Ishikawa (cell line): ENCODE data around the gene LMOD3.

Experiments
- CEBPB ChIP-seq: IDR thresholded peaks from 2 replicates; pipeline ENCODE4 v1.6.1; 2012
- CREB1 ChIP-seq: IDR thresholded peaks from 2 replicates; pipeline ENCODE4 v1.6.1; 2012; ENCODE audit warnings: low read depth
- EGR1 ChIP-seq: IDR thresholded peaks from 2 replicates; pipeline ENCODE4 v1.6.1; 2012
- EP300 ChIP-seq: IDR thresholded peaks from 2 replicates; pipeline ENCODE4 v1.6.1; 2012; ENCODE audit warnings: borderline replicate concordance
- FOXM1 ChIP-seq: IDR thresholded peaks from 2 replicates; pipeline ENCODE4 v1.6.1; 2012; ENCODE audit warnings: low read depth, borderline replicate concordance
- NFIC ChIP-seq: IDR thresholded peaks from 2 replicates; pipeline ENCODE4 v1.6.1; 2012
- RAD21 ChIP-seq: IDR thresholded peaks from 2 replicates; pipeline ENCODE4 v1.6.1; 2012; ENCODE audit warnings: low read depth
- REST ChIP-seq: IDR thresholded peaks from 2 replicates; pipeline ENCODE4 v1.6.1; 2012; ENCODE audit warnings: low read depth, mild to moderate bottlenecking
- TAF1 ChIP-seq: IDR thresholded peaks from 2 replicates; pipeline ENCODE4 v1.6.1; 2012; ENCODE audit warnings: low read depth, mild to moderate bottlenecking
- TCF12 ChIP-seq: IDR thresholded peaks from 2 replicates; pipeline ENCODE4 v1.6.1; 2012; ENCODE audit warnings: low read depth
- TEAD4 ChIP-seq: IDR thresholded peaks from 2 replicates; pipeline ENCODE4 v1.6.1; 2012
- USF1 ChIP-seq: IDR thresholded peaks from 2 replicates; pipeline ENCODE4 v1.6.1; 2012
- YY1 ChIP-seq: IDR thresholded peaks from 2 replicates; pipeline ENCODE4 v1.6.1; 2012; ENCODE audit warnings: low read depth
- ZBTB7A ChIP-seq: IDR thresholded peaks from 2 replicates; pipeline ENCODE4 v1.6.1; 2012; ENCODE audit warnings: low read depth
- TF ChIP-seq, protein P1 (sequence below): IDR thresholded peaks from 2 replicates; pipeline ENCODE4 v1.6.1; 2012

Gene LMOD3

DNA sequence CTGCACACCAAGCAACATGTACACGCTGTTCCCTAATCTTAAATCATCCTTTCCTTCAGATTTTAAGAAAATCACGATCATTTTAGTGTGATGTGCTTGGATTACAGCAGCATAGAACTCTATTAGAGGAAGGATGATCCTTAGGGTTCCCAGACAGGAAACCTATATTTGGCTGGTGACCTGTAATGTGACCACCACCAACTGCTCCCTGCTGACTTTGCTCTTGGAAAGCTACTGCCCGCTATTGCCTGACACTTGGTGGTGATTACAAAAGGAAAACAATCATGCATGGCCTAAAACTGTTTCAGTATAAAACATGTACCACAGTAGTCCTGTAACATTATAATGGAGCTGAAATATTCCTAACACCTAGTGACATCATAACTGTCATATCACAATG, 27.2 kb upstream of the LMOD3 start:
- TF ChIP-seq FOXM1 (no peak), RAD21 (no peak), NFIC (no peak), EGR1 (no peak), YY1 (no peak), REST (no peak), CREB1 (no peak), TEAD4 (no peak), ZBTB7A (no peak), USF1 (no peak), CEBPB (no peak), TAF1 (no peak)
- TF ChIP-seq, protein P1, sequence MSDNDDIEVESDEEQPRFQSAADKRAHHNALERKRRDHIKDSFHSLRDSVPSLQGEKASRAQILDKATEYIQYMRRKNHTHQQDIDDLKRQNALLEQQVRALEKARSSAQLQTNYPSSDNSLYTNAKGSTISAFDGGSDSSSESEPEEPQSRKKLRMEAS = no peak

- no peak for TF ChIP-seq TAF1
- no peak for TF ChIP-seq ZBTB7A
- no peak for TF ChIP-seq CREB1
- no peak for TF ChIP-seq FOXM1
- no peak for TF ChIP-seq CEBPB
- TF ChIP-seq EGR1 = no peak
- no peak for TF ChIP-seq USF1
- no peak for TF ChIP-seq YY1
- TF ChIP-seq NFIC = no peak
- TF ChIP-seq REST = no peak
- TF ChIP-seq, protein P1 = no peak
Observed at GRCh38 chr3:69145688-69146087, 23.3 kb upstream of the LMOD3 start.

- no peak for TF ChIP-seq REST
- TF ChIP-seq RAD21 = no peak
- no peak for TF ChIP-seq NFIC
- no peak for TF ChIP-seq EP300
- TF ChIP-seq TAF1 = no peak
- TF ChIP-seq ZBTB7A = no peak
- no peak for TF ChIP-seq TCF12
- no peak for TF ChIP-seq CEBPB
- no peak for TF ChIP-seq FOXM1
- TF ChIP-seq YY1 = no peak
- TF ChIP-seq, protein P1 = no peak
- no peak for TF ChIP-seq USF1
- TF ChIP-seq TEAD4 = no peak
Observed at GRCh38 chr3:69144631-69145245, 22.3 kb upstream of the LMOD3 start.

GRCh38 chr3:69143612-69144011, 21.2 kb upstream of the LMOD3 start:
- TF ChIP-seq CREB1 (no peak), TEAD4 (peak; percentile 64), TAF1 (no peak), TCF12 (peak; percentile 34; the same call in 1 of the 2 replicates), NFIC (no peak), EGR1 (no peak), CEBPB (peak; percentile 66), ZBTB7A (no peak)
